Stimulated activated CD4-positive, alpha-beta T cell treated with anti-CD3 and anti-CD28 coated beads, Interleukin-2, amount 100 ng/mL, for 24 hours (primary cell): Measurements from ENCODE around the gene GATAD1.
"Not testable (repeated sequence)": the region's sequence is repeated elsewhere in the genome, so short reads cannot be mapped to it uniquely, and the experiment has no call there.

ENCODE experiments used
- DNase-seq, 2 donors: peaks; one replicate each; pipeline ENCODE4 v3.0.0-alpha.2; 2020

GATAD1 gene, protein sequence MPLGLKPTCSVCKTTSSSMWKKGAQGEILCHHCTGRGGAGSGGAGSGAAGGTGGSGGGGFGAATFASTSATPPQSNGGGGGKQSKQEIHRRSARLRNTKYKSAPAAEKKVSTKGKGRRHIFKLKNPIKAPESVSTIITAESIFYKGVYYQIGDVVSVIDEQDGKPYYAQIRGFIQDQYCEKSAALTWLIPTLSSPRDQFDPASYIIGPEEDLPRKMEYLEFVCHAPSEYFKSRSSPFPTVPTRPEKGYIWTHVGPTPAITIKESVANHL

DNA sequence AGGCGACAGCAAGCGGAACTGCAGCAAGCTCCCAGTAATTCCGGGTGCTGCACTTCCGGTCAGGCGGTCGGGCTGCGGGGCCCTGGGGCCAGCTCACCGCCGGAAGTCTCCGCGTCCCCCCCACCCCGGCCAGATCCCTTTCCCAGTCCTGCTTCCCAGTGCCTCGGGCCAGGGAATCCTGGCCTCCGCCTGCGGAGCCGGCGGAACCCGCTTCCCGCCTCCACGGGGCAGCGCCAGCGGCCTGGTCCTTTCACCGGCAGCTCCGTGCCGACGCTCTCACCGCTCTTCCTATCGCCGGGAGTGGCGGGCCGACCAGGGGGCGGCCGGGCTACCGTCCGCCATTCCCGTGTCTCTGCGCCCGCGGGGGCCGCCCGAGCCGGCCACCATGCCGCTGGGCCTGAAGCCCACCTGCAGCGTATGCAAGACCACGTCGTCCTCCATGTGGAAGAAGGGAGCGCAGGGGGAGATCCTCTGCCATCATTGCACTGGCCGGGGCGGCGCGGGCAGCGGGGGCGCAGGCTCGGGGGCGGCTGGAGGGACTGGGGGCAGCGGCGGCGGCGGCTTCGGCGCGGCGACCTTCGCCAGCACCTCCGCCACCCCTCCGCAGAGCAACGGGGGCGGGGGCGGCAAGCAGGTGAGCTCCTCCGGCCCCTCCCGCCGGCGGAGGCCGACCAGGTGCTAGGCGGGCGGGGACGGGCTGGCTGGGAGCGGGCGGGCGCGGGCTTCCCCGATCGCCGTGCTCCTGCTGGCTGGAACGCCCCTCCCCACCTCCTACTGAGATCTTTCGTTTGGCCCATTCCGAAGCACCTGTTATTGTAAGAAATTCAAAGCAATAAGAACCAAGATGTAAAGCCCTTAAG lies at the start of gene GATAD1:
Gene GATAD1, plus strand, starts transcription at position 138 of the 860 bp plus-strand sequence. Its CDS starts 248 bp downstream, at position 386.
- peak; percentile 80 to 83 for DNase-seq

DNA sequence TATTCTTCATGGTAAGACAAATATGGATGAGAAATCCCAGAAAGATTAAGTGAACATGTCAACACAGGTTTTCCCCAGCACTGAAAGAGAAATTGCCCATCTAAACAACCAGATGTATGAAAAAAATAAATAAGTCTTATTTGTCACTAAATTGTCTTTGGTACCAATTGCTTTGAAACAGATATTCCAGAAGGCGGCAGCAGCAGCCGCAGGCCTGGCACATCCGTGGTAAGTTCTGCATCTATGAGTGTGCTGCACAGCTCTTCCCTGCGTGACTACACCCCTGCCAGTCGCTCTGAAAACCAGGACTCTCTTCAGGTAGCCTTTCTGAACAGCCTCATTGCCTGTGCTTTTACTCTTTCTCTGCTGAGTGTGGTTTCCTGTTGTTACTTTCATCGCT lies 49.7 kb upstream of the GATAD1 start:
- no peak for DNase-seq

DNA sequence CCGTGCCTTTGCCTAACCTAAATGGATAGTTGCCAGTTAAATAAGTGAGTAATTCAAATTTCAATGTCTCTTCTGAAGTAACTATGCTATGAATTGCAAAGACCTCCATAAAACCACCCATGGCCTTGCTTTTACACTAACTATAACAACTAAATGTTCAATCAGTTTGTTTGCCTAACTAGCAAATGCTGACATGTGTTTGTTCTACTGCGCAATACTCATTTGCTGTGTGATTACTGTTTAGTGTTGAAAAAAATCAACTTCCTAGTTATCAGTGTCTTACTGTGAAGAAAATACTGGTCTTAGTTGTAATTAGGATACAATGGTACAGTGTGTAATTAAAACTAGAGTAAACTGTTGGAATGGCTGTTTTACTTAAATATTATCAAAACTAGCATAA lies 47.3 kb upstream of the GATAD1 start:
- DNase-seq = no peak

GRCh38 chr7:92402920-92403759 lies 44.1 kb upstream of the GATAD1 start:
- DNase-seq = no peak

GRCh38 chr7:92403760-92404074 lies 43.6 kb upstream of the GATAD1 start:
- DNase-seq = no peak

DNA sequence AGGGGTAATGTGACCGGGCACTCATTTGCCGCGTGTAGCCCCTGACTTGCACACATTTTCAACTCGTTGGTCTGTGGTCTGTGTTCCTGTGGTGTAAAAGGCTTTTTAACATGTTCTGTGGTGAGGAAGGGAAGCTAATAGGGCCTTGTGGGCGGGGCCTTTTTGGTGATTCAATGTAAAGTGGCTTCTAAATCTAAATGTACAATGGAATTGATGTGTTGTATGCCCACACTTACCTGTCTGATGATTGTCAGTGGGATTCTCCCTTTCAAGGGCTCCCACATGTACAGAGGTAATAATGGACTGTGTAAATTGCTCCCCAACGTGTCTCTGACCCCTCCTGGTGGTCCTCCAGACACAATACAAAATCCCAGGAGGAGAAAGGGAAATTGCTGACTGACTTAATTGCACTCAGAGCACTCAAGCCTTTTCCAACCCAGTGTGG lies 43.1 kb upstream of the GATAD1 start:
- peak; percentile 32 to 43 for DNase-seq

DNA sequence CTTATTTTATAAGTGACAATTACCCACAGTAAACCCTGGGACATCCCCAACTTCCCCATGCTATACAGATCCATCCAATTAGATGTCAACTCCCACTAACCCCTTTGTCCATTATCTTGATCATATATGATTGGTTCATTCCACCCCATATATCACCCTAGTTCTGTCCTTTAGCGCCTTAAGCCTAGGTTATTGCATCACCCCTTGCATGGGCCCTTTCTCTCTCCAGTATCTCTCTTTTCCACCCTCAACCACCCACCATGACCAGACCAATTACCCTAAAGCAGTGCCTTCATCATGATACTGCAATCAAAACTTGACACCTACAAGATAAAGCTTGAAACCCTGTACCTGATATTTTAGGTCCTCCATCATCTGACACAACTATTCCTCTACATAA lies 37.9 kb upstream of the GATAD1 start:
- DNase-seq = no peak

GRCh38 chr7:92410162-92410561 lies 37.1 kb upstream of the GATAD1 start:
- DNase-seq = not testable (repeated sequence)

DNA sequence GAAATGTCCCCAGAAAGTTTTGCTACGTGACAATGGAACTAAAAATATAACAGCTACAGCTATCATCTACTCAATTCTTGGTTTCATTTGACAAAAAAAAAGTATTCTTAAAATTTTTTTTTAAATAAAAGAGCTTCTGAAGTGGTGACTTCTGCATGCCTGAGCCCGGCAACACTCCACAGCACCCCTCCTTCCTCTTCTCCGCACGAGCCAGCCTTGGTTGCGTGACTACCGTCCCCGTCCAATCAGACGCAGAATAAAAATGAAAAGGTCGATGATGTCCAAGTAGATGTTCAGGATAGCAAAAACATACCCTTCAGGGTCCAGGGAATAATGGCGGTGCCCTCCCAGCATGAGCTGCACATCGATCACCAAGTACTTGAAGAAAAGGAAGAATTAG lies 34.5 kb upstream of the GATAD1 start:
- no peak for DNase-seq

DNA sequence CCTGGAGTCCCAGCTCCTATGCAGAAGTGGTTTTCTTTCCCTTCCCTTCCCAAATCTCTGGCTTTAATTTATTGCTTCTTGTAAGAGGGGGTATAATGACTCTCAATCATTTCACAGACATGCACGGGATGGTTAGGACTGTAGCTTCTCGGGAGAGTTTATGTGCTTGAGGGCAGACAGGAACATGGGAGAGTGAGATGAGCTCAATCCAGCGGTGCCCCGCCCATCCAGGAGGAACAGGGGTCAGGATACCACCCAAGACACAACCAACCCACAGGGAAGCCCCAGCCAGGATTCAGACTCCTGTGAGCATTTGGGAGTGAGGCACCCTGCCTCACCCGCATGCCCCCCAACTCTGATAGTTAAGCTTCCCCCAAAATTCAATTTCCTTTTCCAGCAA lies 33.7 kb upstream of the GATAD1 start:
- no peak for DNase-seq

GRCh38 chr7:92415225-92415624 lies 32.1 kb upstream of the GATAD1 start:
- no peak for DNase-seq

- no peak for DNase-seq
Observed at GRCh38 chr7:92417913-92418312, 29.4 kb upstream of the GATAD1 start.

DNA sequence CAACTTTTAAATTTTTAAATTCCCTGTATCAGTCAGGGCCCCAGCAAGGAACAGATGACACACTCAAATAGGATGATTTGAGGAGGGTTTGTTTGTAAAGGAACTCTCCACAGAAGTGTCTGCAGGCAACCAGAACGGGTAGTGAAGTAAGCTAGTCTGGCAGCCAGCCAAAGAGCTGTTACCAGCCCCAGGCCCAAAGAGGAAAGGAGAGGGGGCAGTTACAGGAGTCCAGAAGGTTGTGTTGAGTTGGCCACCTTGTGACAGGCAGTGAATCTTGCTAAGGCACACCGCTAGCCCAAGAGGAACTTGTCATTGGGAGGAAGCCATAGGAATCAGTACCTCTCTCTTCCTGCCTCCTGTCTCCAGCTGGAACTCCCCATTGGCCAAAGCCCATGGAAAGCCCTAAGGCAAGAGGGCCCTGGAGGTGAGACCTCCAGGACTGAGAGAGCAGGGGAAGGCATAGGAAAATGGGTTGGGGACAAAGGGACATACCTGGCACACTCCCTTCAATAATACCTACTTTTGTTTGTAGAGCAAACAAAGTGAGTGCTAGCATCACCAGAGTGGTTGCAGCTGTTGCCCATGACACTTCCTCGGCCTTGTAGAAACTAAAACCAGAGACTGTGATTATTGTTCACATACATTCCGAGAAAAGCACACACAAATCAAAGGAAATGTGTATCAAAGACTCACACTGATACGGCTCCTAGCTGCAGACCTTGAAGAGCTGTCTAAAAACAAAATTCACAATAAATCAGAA lies 25.4 kb upstream of the GATAD1 start:
- DNase-seq = no peak

- DNase-seq = no peak
Observed at GRCh38 chr7:92422926-92423325, 24.4 kb upstream of the GATAD1 start.

- no peak for DNase-seq
Observed at GRCh38 chr7:92423710-92424131, 23.6 kb upstream of the GATAD1 start.

DNA sequence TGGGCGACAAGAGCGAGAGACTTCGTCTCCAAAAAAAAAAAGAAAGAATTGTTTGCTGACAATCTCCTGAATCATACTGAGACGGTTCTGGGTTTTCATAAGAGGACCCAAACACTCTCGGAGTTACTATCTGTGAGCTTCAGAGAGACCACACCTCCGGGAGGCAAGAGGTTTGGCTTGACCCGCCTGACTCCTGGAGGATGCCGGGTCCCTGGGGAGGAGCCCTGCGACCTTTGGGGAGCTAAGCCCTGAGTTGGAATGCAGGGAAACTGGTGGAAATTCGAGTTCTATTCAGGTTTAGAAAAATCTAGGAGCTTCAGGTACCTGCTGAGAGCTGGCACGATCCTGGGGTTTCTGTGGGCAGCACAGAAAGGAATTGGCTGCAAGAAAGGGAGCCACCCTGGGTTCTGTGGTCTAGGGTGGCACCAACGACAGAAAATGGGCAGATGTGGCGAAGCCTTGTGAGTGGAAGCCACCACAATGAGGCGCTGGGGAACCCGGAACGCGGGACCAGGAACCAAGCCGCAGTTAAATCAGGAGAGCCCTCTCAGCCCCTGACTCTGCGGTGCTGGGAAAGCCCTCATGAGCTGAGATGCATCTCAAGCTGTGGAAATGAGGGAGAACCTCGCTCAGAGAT lies 21.9 kb upstream of the GATAD1 start:
- DNase-seq = peak in 1 of 2 donors; percentile 12

DNA sequence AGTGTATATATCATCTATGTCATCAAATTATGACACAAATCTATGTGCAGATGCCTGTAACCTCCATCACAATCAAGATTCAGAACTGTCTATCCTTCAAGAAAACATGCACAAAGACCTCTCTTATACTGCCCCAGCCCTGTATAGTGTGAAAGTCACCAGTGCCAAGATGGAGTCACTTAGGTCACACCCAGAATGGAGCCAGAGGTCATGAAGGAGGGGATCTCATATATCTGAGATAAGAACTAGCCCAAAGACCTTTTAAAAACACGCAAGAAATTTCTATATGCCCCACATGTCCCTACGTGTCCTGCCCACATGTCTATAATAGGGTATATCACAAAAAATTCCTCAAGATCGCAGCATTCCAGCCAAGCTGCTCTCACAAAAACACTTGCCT lies 20.1 kb upstream of the GATAD1 start:
- DNase-seq = no peak

DNA sequence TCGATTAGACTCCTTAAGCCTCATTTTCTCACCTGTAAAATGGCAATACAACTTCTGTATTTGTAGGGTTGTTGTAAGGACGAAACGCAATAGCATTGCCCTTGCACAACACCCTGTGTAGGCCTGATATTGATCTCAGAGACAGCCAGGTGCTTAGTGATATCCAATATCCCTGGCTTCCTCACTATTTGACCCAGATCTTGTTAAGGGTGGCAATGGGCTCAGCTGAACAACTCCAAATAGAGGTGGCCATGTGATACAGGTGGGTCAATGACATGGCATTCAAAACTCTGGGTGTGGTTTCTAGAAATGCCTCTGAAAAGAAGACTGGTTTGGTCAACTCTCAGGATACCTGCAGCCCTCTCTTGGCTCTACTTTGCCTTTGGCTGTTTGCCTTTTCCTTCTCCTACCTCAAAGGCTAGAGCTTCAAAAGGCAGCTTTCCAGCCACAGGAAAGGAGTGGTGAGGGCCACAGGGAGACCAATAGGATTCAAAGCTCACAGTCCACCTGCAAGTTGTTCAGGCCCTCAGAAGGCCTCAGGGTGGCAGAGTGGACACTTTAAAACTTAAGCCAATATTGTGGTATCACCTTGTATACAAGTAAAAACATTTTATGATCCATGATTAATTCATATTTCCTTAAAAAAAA lies 14.9 kb upstream of the GATAD1 start:
- no peak for DNase-seq

DNA sequence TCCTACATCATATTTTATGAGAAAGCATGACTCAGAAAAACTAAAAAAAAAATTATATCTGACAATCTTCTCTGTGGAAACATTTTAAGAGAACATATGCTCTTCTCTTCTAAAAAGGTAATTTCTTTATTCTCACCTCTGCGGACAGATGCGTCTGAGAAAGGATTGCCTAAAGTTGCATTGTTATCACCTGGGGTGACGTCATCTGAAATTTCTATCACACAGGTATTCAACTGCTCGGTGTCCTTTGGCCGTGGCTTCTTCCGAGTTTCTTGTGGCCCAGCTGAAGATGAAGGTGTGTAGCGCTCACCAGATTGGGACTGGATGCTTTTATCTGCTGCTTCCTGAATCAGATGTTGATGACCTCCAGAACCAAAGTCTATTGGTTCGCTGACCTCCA lies 14.3 kb upstream of the GATAD1 start:
- DNase-seq = no peak

GRCh38 chr7:92435542-92435941 lies 11.7 kb upstream of the GATAD1 start:
- no peak for DNase-seq

DNA sequence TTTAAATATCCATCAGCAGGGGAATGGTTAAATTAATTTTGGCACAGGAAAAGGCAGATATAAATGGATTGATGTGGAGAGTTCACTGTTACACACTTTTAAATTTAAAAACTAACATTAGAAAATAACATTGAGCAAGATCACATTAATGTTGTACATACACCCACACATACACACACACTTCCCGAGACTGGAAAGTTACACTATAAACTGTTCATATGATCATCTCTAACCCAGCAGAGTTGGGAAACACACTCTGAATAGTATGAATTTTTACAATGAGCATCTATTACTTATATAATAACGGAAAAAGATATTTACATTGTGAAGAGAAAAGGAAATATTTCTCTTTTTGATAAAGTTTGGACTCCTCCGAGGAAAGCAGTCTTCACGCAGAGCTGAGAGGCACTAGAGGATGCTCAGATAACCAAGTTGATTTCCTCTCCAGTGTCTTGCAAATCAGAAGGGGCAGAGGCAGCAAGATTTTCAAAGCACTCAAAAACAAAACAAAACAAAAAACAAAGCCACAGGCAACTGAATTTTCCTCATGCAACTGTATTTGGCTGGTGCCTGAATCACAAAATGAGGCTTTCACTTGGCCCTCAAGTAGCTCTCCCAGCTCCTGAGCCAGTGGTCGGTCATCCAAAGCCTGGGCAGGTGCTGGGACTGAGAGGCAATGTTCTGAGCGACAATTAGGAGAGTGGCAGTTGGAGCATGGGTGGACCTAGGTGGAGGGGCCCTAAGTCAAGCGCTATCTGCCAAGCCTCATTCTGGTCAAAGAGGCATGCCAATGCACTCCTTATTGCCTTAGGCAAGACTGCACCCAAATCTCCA lies 10.5 kb upstream of the GATAD1 start:
- DNase-seq = no peak
